Measurements from ENCODE around the gene PLEKHO1. TPM values are rescaled to one million over a fixed set of nuclear protein-coding genes. Genes with fewer than 3 reads are reported as not detected.

PLEKHO1 gene
- total RNA-seq, 1 donor, result 27.7 TPM

DNA sequence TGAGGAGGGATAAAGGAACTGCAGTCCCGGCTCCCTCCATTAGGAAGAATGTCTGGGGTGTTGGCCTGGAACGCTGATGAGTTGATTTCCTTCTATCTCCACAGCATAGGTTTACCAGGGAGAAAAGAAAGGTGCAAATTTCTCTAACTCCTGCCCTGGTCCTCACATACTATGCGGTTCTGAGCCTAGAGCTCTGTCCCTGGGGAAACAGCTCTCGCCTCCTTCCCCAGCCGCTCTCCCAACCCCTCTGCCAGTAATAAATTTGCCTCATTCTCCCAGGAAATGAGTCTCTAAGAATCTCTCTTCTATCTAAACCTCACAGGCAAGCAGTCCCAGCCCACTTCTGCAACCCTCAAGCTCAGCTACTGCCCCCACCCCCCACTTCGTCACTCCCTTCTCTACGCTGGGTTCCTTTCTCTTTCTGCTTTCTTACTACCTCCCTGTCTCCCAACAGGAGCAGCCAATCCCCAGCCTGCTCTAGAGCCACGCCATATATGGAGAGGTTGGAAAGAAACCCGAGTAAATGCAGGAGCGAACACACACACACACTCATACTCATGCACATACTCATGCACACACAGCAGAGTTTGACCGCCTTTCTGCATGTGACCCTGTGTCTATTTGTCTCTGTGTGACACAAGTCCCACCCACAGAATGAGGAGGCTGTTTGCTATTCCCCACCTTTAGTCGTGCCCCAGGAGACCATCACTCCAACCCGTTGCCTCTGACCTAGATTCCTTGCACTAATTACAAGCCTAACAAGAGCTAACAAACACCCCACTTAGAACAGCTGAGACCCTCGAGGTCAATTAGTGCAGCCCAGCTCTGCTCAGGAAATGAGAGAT lies 13.4 kb downstream of the PLEKHO1 start:
- peak; percentile 98 for DNase-seq (ENCODE audit: low read depth)
- TF ChIP-seq, protein P1, sequence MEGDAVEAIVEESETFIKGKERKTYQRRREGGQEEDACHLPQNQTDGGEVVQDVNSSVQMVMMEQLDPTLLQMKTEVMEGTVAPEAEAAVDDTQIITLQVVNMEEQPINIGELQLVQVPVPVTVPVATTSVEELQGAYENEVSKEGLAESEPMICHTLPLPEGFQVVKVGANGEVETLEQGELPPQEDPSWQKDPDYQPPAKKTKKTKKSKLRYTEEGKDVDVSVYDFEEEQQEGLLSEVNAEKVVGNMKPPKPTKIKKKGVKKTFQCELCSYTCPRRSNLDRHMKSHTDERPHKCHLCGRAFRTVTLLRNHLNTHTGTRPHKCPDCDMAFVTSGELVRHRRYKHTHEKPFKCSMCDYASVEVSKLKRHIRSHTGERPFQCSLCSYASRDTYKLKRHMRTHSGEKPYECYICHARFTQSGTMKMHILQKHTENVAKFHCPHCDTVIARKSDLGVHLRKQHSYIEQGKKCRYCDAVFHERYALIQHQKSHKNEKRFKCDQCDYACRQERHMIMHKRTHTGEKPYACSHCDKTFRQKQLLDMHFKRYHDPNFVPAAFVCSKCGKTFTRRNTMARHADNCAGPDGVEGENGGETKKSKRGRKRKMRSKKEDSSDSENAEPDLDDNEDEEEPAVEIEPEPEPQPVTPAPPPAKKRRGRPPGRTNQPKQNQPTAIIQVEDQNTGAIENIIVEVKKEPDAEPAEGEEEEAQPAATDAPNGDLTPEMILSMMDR (IDR thresholded peaks at IDR 0.05; ENCODE audit: insufficient read depth, low read length), result peak; percentile 47
- H3K4me3 ChIP-seq (ENCODE audit: low read depth, low read length), result peak overlapping the region; percentile 56

DNA sequence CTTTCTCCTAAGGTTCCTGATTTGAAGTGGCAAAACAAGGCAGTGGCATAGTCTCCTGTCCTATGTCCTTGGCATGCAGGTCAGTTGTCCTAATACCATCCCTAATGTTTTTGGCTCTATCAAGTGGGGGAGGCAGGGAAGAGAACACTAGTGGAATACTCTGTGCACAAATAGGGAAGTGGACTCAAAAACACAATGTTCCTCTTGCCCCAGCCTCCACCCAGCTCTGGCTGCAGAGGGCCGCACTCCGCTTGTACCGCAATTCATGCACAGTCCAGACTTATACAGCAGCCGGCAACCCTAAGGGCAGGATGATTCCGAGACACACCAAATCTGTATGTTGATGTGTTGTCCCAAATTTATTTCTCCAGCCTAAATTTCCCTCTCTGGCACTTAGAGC lies 14.5 kb downstream of the PLEKHO1 start:
- no peak for DNase-seq (ENCODE audit: low read depth)
- no peak overlapping the region for H3K4me3 ChIP-seq (ENCODE audit: low read depth, low read length)
- TF ChIP-seq, protein P1 (IDR thresholded peaks at IDR 0.05; ENCODE audit: insufficient read depth, low read length), result no peak

DNA sequence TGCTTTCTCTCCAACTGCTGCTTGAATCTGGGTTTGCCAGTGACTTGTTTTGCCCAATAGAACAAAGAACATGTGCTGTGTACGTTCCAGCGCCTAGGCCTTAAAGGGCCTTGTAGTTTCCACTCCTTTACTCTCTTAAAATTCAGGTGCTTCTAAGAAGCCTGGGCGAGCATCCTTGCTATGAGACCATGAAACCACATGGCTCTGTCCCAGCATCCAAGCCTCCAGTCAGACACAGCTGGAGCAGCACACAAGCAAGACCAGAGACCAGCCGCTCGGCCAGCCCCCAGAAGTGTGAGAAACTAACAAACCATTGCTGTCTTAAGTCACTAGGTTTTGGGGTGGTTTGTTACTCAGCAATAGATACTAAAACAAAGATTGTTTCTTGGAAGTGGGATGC lies 15.1 kb downstream of the PLEKHO1 start:
- H3K4me3 ChIP-seq (ENCODE audit: low read depth, low read length), result no peak overlapping the region
- TF ChIP-seq, protein P1 (IDR thresholded peaks at IDR 0.05; ENCODE audit: insufficient read depth, low read length), result no peak
- DNase-seq (ENCODE audit: low read depth), result no peak

DNA sequence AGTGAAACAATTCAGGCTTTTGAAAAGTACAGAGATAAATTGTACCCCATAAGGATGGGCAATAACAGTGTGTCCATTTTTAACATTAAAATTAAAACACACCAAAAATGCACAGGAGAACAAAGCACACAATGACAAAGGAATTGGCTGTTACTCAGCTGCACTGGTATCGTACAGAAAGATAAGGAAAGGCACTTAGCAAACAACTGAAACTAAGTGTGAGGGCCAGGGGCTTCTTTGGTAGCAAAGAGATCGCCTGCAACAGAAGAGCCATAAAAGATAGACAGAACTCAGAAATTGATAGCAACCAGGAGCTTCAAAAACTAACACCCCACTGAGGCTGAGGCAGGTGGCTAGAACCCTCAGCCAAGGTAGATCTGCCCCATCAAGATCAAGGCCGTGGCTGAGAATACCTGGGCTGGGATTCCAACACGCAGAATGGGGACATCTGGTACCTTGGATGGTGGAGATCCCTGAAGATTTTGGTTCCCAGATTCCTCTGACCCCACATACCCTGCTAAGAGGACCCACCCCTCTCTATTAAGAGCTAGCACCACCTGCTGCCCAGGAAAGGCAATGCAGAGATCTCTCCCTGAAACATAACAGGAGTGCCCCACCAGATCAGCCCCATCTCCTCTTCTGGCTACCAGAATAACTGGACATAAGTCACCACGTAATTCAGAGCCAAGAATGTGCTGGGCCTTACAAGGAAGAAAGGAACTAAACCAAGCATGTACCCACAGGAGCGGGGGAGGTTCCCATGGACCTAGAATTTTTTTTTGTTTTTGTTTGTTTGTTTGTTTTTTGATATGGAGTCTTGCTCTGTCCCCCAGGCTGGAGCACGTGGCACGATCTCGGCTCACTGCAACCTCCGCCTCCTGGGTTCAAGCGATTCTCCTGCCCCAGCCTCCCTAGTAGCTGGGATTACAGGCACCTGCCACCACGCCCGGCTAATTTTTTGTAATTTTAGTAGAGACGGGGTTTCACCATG lies 16.2 kb downstream of the PLEKHO1 start:
- DNase-seq (ENCODE audit: low read depth), result peak; percentile 54
- TF ChIP-seq, protein P1 (IDR thresholded peaks at IDR 0.05; ENCODE audit: insufficient read depth, low read length), result peak; percentile 78
- H3K4me3 ChIP-seq (ENCODE audit: low read depth, low read length), result no peak overlapping the region

DNA sequence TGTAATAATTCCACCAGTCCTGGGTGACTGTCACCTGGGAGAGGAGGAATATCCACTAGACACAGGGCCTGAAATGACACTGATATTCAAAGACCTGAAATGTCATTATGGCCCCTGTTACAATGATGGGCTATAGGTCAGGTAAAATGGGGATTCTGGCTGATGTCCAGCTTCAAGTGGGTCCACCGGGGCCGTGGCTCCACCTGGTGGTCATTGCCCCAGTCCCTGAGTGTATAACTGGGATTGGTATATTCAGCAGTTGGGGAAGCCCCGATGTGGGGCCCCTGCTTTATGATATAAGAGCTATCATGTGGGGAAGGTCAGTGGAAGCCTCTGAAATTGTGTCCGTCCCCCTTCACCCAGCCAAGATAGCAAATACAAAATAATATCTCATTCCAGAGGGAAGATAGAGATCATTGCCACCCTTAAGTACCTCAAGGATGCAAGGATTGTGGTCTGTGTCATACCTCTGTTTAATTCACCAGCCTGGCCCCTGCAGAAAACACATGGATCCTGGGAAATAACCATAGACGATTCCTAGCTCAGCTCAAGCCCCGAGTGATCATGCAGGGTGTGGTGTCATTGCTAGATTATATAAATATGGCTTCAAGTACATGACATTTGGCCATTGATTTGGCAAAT lies 19.4 kb downstream of the PLEKHO1 start:
- TF ChIP-seq, protein P1 (IDR thresholded peaks at IDR 0.05; ENCODE audit: insufficient read depth, low read length), result peak; percentile 87
- no peak overlapping the region for H3K4me3 ChIP-seq (ENCODE audit: low read depth, low read length)
- peak; percentile 70 for DNase-seq (ENCODE audit: low read depth)

DNA sequence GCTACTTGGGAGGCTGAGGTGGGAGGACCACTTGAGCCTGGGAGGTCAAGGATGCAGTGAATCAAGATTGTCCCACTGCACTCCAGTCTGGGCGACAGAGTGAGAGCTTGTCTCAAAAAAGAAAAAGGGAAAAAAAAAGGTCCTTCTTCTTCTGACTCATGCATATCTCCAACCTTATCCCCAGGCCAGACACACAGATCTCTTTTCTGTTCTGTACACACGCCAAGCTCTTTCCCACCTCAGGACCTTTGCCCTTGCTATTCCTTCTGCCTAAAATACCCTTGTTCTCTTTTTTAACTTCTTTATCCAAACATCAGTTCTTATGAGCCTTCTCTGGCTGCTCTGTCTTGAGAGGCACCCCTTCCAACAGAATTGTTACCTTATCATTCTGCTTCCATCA lies 22.1 kb downstream of the PLEKHO1 start:
- DNase-seq (ENCODE audit: low read depth), result no peak
- TF ChIP-seq, protein P1 (IDR thresholded peaks at IDR 0.05; ENCODE audit: insufficient read depth, low read length), result no peak
- H3K4me3 ChIP-seq (ENCODE audit: low read depth, low read length), result no peak overlapping the region

Measured in fibroblast of the aortic adventitia (primary cell).